Measurements from ENCODE around the gene CLDN7. TPM values are rescaled to one million over a fixed set of nuclear protein-coding genes. Genes with fewer than 3 reads are reported as not detected.

Gene CLDN7
- total RNA-seq, 1 experiment from 2014 or later = 177 TPM

- peak overlapping the region in 1 of 3 experiments; percentile 88; a peak in 3 of 7 replicates for H3K27ac Mint-ChIP-seq
- H4K20me1 ChIP-seq (ENCODE audit: control insufficient read depth, insufficient read depth, insufficient read length) = no peaks in the 10 kb centered on the region
- H2BK15ac ChIP-seq (ENCODE audit: low read depth, low read length) = no peak overlapping the region
- no peak overlapping the region for H2BK120ac ChIP-seq (ENCODE audit: low read depth, low read length, poor library complexity, severe bottlenecking)
- H4K8ac ChIP-seq (replicated peaks; ENCODE audit: insufficient read length, low read depth, low read length) = no peak overlapping the region
- H3K27ac ChIP-seq (ENCODE audit: insufficient read length, low read depth, low read length) = no peak overlapping the region
- H4K5ac ChIP-seq (ENCODE audit: insufficient read length, low read depth, low read length) = no peak overlapping the region
- no peak overlapping the region for H3K9ac ChIP-seq (ENCODE audit: extremely low read depth, insufficient read length, low read length)
- no peak overlapping the region for H3T11ph ChIP-seq (ENCODE audit: low read length)
- DNase-seq = no peak
- H3K4me2 ChIP-seq (ENCODE audit: insufficient read depth, insufficient read length, low read length) = no peak overlapping the region
- no peak for TF ChIP-seq CTCF (conservative IDR thresholded peaks at IDR 0.05)
- peaks cover 21 to 63% (median 50%) of the 10 kb centered on the region in 3 experiments for H3K36me3 Mint-ChIP-seq (ENCODE audit: insufficient read depth in 1 of 3, low read depth in 3 of 3)
- no peak overlapping the region for H2BK20ac ChIP-seq (ENCODE audit: low read depth, low read length, poor library complexity, severe bottlenecking)
- H3K56ac ChIP-seq (ENCODE audit: insufficient read length, low read depth, low read length) = no peak overlapping the region
- H2BK5ac ChIP-seq (ENCODE audit: insufficient read length, low read length) = no peak overlapping the region
- H3K23me2 ChIP-seq (ENCODE audit: insufficient read length, low read depth, low read length, poor library complexity, severe bottlenecking) = peaks cover 25% of the 10 kb centered on the region
- H3K79me1 ChIP-seq (ENCODE audit: insufficient read depth, low read depth, low read length, poor library complexity, severe bottlenecking) = no peaks in the 10 kb centered on the region
- no peak overlapping the region for H2BK12ac ChIP-seq (ENCODE audit: insufficient read length, low read depth, low read length)
- H3K23ac ChIP-seq (ENCODE audit: insufficient read length, low read depth, low read length) = no peak overlapping the region
- H4K91ac ChIP-seq (ENCODE audit: insufficient read length, low read depth, low read length) = no peak overlapping the region
- no CpG with 5 or more reads among the region's 7 CpGs for WGBS (ENCODE audit: extremely low coverage, insufficient read length, low lambda C conversion rate)
- no peak overlapping the region for H2AK5ac ChIP-seq (ENCODE audit: insufficient read length, low read length)
- no peak overlapping the region for H3K14ac ChIP-seq (ENCODE audit: insufficient read depth, low read length)
- peaks cover 17 to 29% of the 10 kb centered on the region in 2 experiments for H3K4me1 Mint-ChIP-seq
- peaks cover 8% of the 10 kb centered on the region; the same call in 1 of the 2 replicates for H3K79me2 ChIP-seq (ENCODE audit: insufficient read depth, low read length)
- peak overlapping the region; percentile 59 to 86 for H3K4me3 Mint-ChIP-seq
- no peaks in the 10 kb centered on the region for H3K9me3 ChIP-seq (ENCODE audit: control insufficient read depth, low read depth, low read length)
- no peak overlapping the region for H3K4ac ChIP-seq (ENCODE audit: low read depth, low read length)
- H3K27me3 Mint-ChIP-seq (ENCODE audit: low read depth) = peaks cover 2% of the 10 kb centered on the region
- no peaks in the 10 kb centered on the region for H3K27me3 ChIP-seq (ENCODE audit: insufficient read depth, low read length)
- no peak overlapping the region for H2AFZ ChIP-seq (ENCODE audit: low read length)
- H3K9me3 Mint-ChIP-seq = peaks cover 0 to 4% of the 10 kb centered on the region in 2 experiments; a peak in 1 of 5 replicates
- no peak overlapping the region for H3K18ac ChIP-seq (ENCODE audit: insufficient read length, low read depth, low read length)
- H3K4me1 ChIP-seq (ENCODE audit: insufficient read depth, low read length) = peaks cover 4% of the 10 kb centered on the region; the same call in 1 of the 2 replicates
Measured at GRCh38 chr17:7258731-7259554, 3.3 kb downstream of the CLDN7 start.

Measured in H9 (cell line).